ENCODE results near the gene LIMS2.

The LIMS2 gene

DNA sequence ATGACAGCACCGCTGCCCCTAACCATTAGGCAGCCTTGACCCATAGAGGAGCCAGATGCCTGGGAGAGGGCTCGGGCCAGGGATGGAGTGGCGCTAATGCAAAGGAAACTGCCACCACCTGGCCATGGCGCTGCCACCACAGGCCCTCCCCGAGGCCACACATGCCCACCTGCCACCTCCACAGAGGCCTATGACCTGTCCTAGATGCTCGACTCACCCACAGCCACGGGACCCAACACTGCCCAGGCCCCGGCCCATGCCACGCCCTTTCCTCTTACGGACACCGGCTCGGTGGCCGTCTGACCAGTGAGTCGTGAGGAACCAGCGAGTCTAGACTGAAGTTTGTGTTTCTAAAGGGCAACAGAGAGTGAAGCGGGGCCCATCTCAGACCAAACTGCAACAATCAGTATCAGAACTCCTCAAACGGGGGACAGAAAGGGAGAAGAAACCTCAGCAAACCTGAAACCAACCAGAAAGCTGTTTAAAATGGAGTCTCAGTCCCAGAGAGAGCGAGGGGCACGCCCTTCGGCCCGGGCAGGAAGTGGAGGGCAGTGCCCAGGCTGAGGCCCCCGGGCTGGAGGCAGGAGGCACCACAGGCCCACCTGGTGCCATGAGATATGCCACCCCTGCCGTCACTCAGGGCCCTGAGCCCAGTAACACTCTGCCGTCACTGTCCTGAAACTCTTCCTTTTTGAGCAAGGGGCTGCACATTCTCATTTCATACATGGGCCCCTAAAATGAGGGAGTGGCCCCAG, 28.7 kb downstream of the LIMS2 start:
- Histone ChIP-seq H3K4me3 (ENCODE audit: low read depth in 1 of 2, low read length in 2 of 2) (no peak overlapping the region), H3K9me3 (ENCODE audit: control insufficient read depth in 1 of 2, low read length in 2 of 2) (no peaks in the 10 kb centered on the region), H3K36me3 (ENCODE audit: control insufficient read depth in 1 of 2, insufficient read depth in 2 of 2, low read length in 2 of 2) (peaks cover 0 to 3% of the 10 kb centered on the region in 2 donors), H3K27ac (ENCODE audit: low read length) (no peak overlapping the region), H3K27me3 (ENCODE audit: low read depth, low read length) (no peaks in the 10 kb centered on the region), H3K4me1 (ENCODE audit: control insufficient read depth in 1 of 2, insufficient read depth in 2 of 2, low read length in 2 of 2) (peaks cover 9 to 85% of the 10 kb centered on the region in 2 donors)

DNA sequence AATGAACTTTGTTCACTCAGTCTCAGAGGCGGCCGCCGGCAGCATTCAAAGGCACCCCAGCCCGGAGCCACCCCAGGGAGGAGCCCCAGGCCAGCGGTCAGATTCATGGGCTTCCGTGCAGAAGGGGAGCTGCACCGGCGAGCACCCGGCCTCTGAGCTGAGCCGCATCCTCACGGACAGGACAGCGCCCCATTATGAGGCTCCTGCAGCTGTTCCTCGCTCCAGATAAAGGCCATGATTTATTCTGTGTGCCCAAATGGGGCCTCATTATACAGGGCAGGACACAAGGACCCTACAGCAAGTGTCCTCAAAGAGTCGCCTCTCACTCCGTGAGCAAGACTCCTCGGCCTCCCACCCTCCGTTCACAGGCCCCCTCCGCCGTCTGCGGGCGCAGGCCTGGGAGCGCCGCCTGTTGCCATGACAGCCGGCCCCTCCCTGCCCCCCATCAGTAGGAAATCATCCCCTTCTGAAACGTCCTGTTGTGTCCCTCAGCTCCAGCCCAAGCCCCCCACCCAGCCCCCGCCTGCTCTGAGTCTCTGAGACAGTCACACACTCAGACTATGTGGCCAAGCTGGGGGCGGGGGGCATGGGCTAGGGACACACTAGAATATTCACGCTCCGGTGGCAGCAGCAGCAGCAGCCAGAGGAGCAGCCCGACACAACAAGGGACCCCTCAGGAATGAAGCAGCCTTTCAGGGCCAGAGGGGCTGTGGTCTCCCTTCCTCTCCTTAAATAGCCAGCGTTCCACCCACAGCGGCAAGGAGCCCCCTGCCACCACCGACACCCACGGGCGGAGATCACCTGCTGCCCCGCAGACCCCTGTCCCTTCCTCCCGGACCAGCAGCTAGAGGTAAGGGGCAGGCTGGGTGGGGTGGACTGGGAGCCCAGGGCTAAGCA, 29.7 kb downstream of the LIMS2 start, which contains the start of gene GPR17:
Gene GPR17, plus strand, starts transcription at position 759 of the 897 bp plus-strand sequence. CDS start 4,583 bp downstream, outside the sequence.
- no peak within 1 kb of the TSS for H3K27ac ChIP-seq (ENCODE audit: low read length)
- no peaks in the 10 kb centered on the region for H3K27me3 ChIP-seq (ENCODE audit: low read depth, low read length)
- H3K4me1 ChIP-seq (ENCODE audit: control insufficient read depth in 1 of 2, insufficient read depth in 2 of 2, low read length in 2 of 2), result peaks cover 9 to 76% of the 10 kb centered on the region in 2 donors
- no peaks in the 10 kb centered on the region for H3K9me3 ChIP-seq (ENCODE audit: control insufficient read depth in 1 of 2, low read length in 2 of 2)
- peaks cover 0 to 7% of the 10 kb centered on the region in 2 donors for H3K36me3 ChIP-seq (ENCODE audit: control insufficient read depth in 1 of 2, insufficient read depth in 2 of 2, low read length in 2 of 2)
- H3K4me3 ChIP-seq (ENCODE audit: low read depth in 1 of 2, low read length in 2 of 2), result no peak within 1 kb of the TSS

DNA sequence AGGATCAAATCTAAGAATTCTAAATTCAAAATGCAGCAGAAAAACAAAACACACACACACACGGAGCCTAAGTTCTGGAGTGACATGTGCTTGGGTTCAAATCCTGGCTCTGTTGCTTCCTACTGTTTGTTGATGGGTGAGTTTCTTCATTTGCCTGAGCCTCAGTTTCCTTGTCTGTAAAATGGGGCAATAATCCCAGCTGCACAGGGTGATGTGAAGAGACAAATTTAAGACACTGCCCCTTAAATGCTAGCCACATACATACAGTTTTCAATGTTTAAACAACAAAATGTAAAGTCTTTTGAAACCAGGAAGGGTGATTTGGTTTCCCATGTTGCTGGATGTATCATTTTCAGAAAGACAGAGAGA, 30.3 kb downstream of the LIMS2 start:
- H3K36me3 ChIP-seq (ENCODE audit: control insufficient read depth in 1 of 2, insufficient read depth in 2 of 2, low read length in 2 of 2), result peaks cover 0 to 11% of the 10 kb centered on the region in 2 donors
- H3K27me3 ChIP-seq (ENCODE audit: low read depth, low read length), result no peaks in the 10 kb centered on the region
- peaks cover 7 to 76% of the 10 kb centered on the region in 2 donors for H3K4me1 ChIP-seq (ENCODE audit: control insufficient read depth in 1 of 2, insufficient read depth in 2 of 2, low read length in 2 of 2)
- H3K27ac ChIP-seq (ENCODE audit: low read length), result no peak overlapping the region
- no peak overlapping the region for H3K4me3 ChIP-seq (ENCODE audit: low read depth in 1 of 2, low read length in 2 of 2)
- no peaks in the 10 kb centered on the region for H3K9me3 ChIP-seq (ENCODE audit: control insufficient read depth in 1 of 2, low read length in 2 of 2)

DNA sequence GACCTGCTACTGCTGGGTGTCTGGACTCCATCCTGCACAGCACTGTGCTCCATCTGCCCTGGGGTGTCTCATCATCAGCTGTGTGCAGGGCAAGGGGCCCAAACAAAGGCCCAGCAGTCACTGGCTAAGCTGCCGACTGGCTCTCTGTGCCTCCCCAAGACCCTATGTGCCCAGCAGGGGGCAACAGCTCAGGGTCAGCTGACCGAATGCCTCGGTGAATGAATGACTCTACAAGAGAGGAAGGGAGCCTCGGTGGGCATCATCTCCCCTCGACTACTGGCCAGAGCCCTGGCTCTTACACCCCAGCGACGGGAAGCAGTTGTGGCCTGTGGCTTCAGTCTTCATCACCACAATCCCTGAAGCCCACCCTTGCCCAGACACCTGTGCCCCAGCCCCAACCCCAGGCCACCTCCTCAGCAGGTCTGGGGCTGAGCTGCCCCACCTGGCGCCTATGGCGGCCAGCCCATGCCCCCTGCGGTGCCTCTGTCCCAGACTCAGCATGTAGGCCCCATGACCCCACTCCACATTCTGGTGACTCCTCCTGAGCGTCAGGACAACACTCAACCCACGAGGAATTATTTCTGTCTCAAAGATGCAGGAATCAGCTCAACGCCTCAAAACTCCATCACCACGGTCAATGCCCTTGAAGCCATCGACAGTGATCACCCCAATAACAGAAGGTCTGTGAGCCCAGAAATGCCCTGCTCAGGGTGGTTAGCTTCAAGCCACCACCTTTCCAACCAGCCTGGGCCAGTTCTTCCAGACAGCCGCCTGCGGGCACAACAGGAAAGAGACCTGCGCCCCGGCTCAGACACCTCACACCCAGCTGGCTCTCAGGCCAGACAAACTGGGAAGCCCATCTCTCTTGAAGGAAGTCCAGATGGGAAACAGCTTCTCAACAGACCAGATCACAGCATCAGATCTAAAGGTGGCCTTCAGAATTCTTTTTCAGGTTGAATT, 31.0 kb downstream of the LIMS2 start:
- Histone ChIP-seq H3K4me1 (ENCODE audit: control insufficient read depth in 1 of 2, insufficient read depth in 2 of 2, low read length in 2 of 2) (peaks cover 1 to 70% of the 10 kb centered on the region in 2 donors), H3K36me3 (ENCODE audit: control insufficient read depth in 1 of 2, insufficient read depth in 2 of 2, low read length in 2 of 2) (peaks cover 4 to 18% of the 10 kb centered on the region in 2 donors), H3K9me3 (ENCODE audit: control insufficient read depth in 1 of 2, low read length in 2 of 2) (no peaks in the 10 kb centered on the region), H3K27ac (ENCODE audit: low read length) (no peak overlapping the region), H3K4me3 (ENCODE audit: low read depth in 1 of 2, low read length in 2 of 2) (no peak overlapping the region), H3K27me3 (ENCODE audit: low read depth, low read length) (no peaks in the 10 kb centered on the region)

- peaks cover 4 to 26% of the 10 kb centered on the region in 2 donors for H3K36me3 ChIP-seq (ENCODE audit: control insufficient read depth in 1 of 2, insufficient read depth in 2 of 2, low read length in 2 of 2)
- no peak overlapping the region for H3K4me3 ChIP-seq (ENCODE audit: low read depth in 1 of 2, low read length in 2 of 2)
- no peaks in the 10 kb centered on the region for H3K9me3 ChIP-seq (ENCODE audit: control insufficient read depth in 1 of 2, low read length in 2 of 2)
- no peak overlapping the region for H3K27ac ChIP-seq (ENCODE audit: low read length)
- no peaks in the 10 kb centered on the region for H3K27me3 ChIP-seq (ENCODE audit: low read depth, low read length)
- peaks cover 0 to 69% of the 10 kb centered on the region in 2 donors for H3K4me1 ChIP-seq (ENCODE audit: control insufficient read depth in 1 of 2, insufficient read depth in 2 of 2, low read length in 2 of 2)
Measured at GRCh38 chr2:127643439-127644065, 31.8 kb downstream of the LIMS2 start.

DNA sequence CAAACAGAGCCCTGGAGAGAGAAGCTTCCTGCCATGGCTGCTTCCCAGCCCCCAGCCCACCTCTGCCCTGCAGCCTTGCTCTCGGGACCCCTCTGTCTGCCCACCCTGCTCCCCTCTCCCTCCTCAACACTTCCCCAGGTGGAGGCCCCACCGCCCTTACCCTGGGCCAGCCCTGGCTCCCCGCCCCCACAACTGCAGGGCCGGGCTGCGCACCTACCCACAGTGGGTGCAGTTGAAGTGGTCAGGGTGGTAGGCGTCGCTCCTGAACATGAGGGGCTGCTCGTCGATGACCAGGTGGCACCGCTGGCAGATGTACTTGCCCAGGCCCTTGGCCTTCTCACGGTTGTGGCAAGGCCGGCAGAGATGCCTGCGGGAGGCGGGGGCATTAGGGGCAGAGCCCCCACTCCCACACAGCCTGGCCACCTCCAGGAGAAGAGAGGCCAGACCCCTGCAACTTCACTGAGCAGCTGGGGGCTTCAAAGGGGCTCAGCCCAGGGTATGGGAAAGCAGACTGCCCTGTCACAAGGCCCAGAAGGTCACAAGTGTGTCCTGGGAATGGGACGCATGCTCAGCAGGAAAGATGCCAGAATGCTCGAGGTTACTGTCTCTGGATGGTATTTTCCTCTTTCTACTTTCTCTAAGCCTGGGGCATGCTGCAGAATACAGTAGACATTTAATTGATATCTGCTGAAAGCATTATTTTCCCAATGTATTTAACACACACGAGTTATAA, 32.5 kb downstream of the LIMS2 start:
- H3K4me1 ChIP-seq (ENCODE audit: control insufficient read depth in 1 of 2, insufficient read depth in 2 of 2, low read length in 2 of 2), result peaks cover 2 to 69% of the 10 kb centered on the region in 2 donors
- H3K4me3 ChIP-seq (ENCODE audit: low read depth in 1 of 2, low read length in 2 of 2), result no peak overlapping the region
- no peaks in the 10 kb centered on the region for H3K27me3 ChIP-seq (ENCODE audit: low read depth, low read length)
- no peaks in the 10 kb centered on the region for H3K9me3 ChIP-seq (ENCODE audit: control insufficient read depth in 1 of 2, low read length in 2 of 2)
- peaks cover 4 to 27% of the 10 kb centered on the region in 2 donors for H3K36me3 ChIP-seq (ENCODE audit: control insufficient read depth in 1 of 2, insufficient read depth in 2 of 2, low read length in 2 of 2)
- no peak overlapping the region for H3K27ac ChIP-seq (ENCODE audit: low read length)

- Histone ChIP-seq H3K27me3 (ENCODE audit: low read depth, low read length) (no peaks in the 10 kb centered on the region), H3K9me3 (ENCODE audit: control insufficient read depth in 1 of 2, low read length in 2 of 2) (no peaks in the 10 kb centered on the region), H3K4me1 (ENCODE audit: control insufficient read depth in 1 of 2, insufficient read depth in 2 of 2, low read length in 2 of 2) (peaks cover 5 to 69% of the 10 kb centered on the region in 2 donors), H3K36me3 (ENCODE audit: control insufficient read depth in 1 of 2, insufficient read depth in 2 of 2, low read length in 2 of 2) (peaks cover 4 to 27% of the 10 kb centered on the region in 2 donors), H3K27ac (ENCODE audit: low read length) (no peak overlapping the region), H3K4me3 (ENCODE audit: low read depth in 1 of 2, low read length in 2 of 2) (no peak overlapping the region)
Measured at GRCh38 chr2:127641846-127642507, 33.4 kb downstream of the LIMS2 start.

- H3K9me3 ChIP-seq (ENCODE audit: control insufficient read depth in 1 of 2, low read length in 2 of 2), result no peaks in the 10 kb centered on the region
- peaks cover 4 to 27% of the 10 kb centered on the region in 2 donors for H3K36me3 ChIP-seq (ENCODE audit: control insufficient read depth in 1 of 2, insufficient read depth in 2 of 2, low read length in 2 of 2)
- no peaks in the 10 kb centered on the region for H3K27me3 ChIP-seq (ENCODE audit: low read depth, low read length)
- H3K4me3 ChIP-seq (ENCODE audit: low read depth in 1 of 2, low read length in 2 of 2), result no peak overlapping the region
- H3K4me1 ChIP-seq (ENCODE audit: control insufficient read depth in 1 of 2, insufficient read depth in 2 of 2, low read length in 2 of 2), result peaks cover 5 to 63% of the 10 kb centered on the region in 2 donors
- no peak overlapping the region for H3K27ac ChIP-seq (ENCODE audit: low read length)
Measured at GRCh38 chr2:127641133-127641532, 34.2 kb downstream of the LIMS2 start.

GRCh38 chr2:127640082-127641072, 35.0 kb downstream of the LIMS2 start:
- no peak overlapping the region for H3K27ac ChIP-seq (ENCODE audit: low read length)
- H3K9me3 ChIP-seq (ENCODE audit: control insufficient read depth in 1 of 2, low read length in 2 of 2), result no peaks in the 10 kb centered on the region
- peaks cover 4 to 27% of the 10 kb centered on the region in 2 donors for H3K36me3 ChIP-seq (ENCODE audit: control insufficient read depth in 1 of 2, insufficient read depth in 2 of 2, low read length in 2 of 2)
- peaks cover 5 to 60% of the 10 kb centered on the region in 2 donors for H3K4me1 ChIP-seq (ENCODE audit: control insufficient read depth in 1 of 2, insufficient read depth in 2 of 2, low read length in 2 of 2)
- H3K27me3 ChIP-seq (ENCODE audit: low read depth, low read length), result no peaks in the 10 kb centered on the region
- H3K4me3 ChIP-seq (ENCODE audit: low read depth in 1 of 2, low read length in 2 of 2), result no peak overlapping the region

Data from muscle layer of duodenum (tissue), 2 donors.